Ureter (tissue), 1 donor: ENCODE results near the gene MSLN. TPM values are rescaled to one million over a fixed set of nuclear protein-coding genes. Genes with fewer than 3 reads are reported as not detected.

Experiments used
- DNase-seq: peaks from one replicate; pipeline ENCODE4 v3.0.0-alpha.2; 2020; ENCODE audit warnings: low spot score
- total RNA-seq: library from RNA; stranded (reverse); gene quantifications from one replicate; pipeline ENCODE4 v1.2.4, GENCODE V29; 2023
- donor health status: DM: yes; HTN: yes; CAD: no.

MSLN gene
- total RNA-seq, 1 donor from 2014 or later: 1.4 TPM

DNA sequence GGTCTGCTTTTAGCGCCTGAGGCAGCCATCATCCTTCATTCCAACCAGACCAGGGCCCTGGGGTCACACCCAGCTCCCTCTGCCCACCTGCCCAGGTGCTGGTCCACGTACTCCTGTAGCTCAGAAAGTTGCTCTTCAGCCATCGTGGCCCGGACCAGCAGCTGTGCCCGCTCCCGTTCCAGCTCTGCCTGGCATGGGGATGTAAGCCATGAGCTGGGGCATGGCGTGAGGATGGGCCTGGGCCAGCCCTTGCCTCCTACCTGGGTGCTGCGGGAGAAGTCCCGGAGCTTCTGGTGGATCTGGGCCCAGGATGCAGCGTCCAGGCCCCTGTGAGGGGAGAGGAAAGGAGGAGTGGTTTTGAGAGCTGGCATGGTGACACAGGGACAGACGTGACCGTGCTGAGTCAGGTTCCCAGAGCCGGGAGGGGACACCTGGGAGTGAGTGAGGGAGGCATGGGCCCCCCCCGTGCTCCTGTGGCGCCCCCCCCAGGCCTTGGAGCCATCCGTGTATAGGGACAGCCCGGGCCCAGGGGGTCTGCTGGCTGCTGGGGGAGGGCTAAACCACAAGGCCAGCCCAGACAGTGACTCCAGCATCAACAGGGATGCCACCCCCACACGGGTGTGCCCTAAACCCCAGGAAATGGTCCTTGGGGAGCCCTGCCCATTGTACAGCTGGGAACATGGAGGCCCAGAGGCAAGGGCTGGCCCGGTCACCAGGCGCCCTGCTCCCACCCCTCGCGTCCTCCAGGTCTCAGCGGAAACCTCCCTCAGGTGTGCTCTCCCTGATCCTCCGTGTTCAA lies 37.5 kb upstream of the MSLN start:
- no peak for DNase-seq

DNA sequence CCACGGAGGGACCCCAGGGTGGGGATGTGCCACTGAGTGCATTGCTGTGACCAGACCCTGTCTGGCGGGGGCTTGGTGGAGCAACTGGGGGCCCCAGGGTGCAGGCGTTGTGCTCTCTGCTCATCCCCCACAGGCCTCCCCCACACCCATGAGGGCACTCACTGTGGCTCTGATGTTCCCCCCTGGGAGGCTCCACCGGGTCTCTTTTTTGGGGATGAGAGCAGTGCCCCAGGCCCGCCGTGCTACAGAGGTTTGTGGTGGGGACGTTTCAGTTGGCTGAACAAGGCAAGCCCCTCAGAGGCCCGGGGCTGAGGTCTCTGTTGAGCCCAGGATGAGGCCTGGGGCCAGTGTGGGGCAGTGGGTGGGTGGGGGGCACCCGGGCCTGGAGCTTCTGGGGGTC lies 36.8 kb upstream of the MSLN start:
- no peak for DNase-seq

DNA sequence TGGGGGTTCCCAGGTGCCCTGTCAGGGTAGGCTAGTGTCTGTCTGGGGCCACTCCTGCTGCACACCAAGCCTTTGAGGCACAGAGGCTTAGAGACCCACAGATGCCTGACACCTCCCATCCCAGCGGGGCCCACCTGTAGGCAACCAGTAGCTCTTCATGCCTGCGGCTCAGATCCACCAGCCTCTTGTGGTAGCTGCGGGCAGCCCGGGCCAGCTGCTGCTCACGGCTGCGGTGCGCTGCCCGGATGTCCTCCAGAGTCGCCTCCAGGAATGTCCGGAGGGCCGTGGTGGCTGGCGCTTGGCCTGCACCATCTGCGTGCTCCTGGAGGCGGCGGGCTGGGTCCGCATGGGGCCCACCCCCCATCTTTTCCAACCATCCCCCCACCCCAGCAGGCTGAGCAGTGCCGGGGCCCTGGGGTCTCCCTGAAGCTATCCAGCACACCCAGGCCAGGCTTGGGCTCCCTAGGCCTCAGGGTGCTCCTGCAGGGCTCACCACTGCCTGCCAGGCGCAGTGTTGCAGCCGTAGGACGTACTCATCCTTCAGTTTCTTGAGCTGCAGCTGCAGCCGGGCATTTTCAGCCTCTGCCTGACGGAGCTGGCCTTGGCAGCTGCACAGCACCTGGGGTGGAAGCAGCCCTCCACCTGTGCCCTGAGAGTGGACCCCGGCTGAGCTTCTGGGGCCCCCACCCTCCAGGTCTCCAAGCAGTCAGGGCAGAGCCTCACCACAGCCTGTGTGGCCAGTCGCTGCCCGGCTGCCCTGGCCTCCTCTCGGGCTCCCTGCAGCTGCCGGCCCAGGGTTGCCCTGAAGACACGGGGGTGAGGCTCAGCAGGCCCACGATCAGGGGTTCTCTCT lies 36.1 kb upstream of the MSLN start:
- no peak for DNase-seq

DNA sequence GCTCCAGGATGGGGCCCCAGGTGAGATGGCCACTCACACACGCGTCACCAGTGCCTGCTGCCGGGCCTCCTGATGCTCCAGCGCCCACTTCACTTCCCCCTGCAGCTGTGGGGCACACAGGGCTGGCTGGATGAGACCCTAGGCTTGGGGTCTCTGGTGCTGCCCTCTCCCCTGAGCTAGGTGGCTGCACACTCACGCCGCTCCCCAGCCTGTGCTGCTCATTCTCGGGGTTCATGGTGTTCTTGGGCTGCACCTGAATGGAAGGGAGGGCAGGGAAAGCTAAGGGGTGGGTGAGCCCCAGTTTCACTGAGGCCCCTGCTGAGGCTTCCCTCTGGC lies 35.5 kb upstream of the MSLN start:
- DNase-seq: no peak

DNA sequence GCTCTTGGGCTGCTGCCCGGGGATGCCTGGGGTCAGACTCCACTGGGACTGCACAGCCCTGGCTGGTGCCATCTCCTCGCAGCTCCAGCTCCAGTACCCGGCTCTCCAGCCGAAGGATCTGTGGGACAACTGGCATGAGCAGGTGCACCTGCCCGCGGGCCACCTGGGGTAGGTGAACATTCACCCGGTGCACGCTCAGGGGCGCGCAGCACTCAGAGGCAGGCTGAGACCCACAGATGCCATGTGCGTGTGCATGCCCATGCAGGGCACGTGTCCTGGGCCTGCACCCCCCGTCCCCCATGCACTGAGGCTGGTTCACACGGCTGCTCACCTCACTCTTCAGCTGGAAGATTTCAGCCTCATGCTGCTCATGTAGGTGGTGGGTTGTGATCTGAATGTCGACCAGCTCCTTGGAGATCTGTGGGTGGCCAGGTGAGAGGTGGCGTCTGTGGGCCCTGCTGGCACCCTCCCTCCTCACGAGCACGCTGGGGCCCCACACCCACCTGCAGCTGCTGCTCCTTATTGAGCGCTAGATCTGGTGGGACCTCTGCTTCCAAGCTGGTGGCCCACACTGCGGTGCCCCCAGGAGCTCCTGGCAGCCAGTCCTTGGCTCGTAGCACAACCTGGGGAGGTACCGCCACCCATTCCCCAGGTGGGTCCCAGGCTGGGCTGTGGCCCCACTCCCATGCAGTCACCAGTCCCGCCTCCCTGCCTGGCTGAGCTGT lies 34.9 kb upstream of the MSLN start:
- DNase-seq: no peak

DNA sequence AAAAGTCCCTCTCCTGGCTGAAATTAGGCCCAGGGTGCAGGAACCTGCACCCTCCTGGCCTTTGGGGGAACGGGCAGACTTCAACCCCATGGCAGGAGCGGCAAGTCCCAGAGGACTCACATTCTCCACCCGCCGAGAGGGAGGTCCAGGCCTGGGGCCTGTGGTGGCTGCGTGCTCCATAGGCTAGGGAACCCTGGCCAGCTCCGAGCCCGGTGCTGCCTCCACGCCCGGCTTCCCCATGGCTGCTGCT lies 34.4 kb upstream of the MSLN start:
- DNase-seq: no peak

DNA sequence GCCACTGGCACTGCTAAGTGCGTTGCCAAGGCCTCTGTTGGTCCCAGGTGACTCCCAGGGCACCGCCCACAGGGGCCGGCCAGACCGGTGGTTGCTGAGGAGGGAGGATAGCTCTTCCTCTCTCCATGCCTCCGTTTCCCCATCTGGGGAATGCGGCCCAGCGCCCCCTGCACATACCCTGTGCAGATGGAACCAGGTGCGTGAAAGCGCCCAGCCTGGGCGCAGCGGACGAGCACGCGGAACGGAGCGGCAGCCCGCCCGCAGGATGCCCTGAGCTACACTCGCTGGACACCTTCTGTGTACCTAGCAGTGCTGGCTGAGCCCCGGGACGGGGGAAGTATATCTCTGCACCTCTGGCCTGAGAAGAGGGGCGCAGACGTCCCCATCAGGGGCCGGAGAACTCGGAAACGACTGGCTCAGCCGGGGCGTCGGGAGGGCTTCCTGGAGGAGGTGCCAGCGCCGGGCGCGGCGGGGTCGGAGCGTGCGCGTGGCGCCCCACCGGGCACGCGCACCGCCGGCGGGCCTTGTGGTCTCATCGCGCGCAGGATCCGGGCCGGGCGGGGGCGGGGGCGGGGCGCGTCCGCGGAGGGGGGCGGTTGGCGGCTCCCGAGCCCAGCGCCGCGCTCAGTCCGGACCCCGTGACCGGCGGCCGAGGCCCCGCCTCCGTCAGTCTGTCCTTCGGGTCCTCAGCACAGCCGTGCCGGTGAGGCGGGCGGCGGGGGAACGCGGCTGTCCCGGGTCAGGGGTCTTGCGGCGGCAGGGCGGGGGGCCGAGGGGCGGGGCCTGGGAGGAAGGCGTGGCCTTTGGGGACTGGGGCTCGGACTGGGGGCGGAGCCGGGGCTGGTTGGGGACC lies 33.9 kb upstream of the MSLN start, which contains the start of the genes CCDC78 and HAGHL:
Gene CCDC78 (minus strand): TSS at position 6 of the 853 bp plus-strand sequence. CDS start 76 bp downstream, outside the sequence.
Gene HAGHL (plus strand): TSS at position 669 of the 853 bp plus-strand sequence. CDS start 404 bp downstream, outside the sequence.
- DNase-seq: peak; percentile 67

DNA sequence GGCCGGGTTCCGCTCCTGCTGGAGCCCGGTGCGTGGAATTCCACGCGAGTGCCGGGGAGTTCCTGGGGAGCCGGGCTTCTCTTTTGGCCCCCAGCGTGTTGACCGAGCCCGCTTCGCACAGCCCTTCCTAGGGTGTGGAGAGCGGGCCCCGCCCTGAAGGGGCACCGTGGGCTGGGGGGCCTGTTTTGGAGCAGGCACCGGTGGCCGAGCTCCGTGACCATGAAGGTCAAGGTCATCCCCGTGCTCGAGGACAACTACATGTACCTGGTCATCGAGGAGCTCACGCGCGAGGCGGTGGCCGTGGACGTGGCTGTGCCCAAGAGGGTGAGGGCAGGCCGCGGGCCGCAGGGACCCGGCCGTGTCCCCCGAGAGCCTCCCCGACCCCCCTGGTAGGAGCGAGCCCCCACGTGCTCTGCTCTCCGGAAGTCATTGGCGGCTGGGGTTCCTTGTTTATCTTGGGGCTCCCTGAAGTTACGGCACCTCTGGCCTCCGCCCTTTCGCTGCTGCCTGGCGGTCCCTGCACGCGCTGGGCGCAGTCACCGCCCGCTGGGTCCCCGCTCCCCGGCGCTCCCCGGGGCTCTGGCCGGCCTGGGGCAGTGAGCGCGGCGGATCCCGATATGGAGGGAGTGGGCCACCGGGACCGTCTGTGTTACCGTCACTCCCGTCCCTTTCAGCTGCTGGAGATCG lies 33.1 kb upstream of the MSLN start:
- DNase-seq: no peak

DNA sequence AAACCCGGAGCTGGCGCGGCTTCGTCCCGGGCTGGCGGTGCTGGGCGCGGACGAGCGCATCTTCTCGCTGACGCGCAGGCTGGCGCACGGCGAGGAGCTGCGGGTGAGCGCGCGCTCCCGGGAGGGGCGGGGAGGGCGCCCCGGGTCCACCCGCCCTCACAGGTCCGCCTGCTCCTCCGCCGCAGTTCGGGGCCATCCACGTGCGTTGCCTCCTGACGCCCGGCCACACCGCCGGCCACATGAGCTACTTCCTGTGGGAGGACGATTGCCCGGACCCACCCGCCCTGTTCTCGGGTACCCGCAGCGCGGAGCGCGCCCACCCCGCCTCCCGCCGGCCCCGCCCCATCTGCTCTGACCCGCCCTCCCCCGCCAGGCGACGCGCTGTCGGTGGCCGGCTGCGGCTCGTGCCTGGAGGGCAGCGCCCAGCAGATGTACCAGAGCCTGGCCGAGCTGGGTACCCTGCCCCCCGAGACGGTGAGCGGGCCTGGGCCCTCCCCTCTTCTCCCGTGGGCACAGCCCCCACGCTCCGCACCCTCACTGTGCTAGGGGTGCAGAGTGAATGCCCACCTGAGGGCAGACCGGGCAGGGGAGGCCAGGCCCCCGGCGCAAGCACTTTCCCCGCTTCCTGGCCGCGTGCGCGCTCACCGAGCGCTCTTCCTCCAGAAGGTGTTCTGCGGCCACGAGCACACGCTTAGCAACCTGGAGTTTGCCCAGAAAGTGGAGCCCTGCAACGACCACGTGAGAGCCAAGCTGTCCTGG lies 32.2 kb upstream of the MSLN start:
- DNase-seq: peak; percentile 74

DNA sequence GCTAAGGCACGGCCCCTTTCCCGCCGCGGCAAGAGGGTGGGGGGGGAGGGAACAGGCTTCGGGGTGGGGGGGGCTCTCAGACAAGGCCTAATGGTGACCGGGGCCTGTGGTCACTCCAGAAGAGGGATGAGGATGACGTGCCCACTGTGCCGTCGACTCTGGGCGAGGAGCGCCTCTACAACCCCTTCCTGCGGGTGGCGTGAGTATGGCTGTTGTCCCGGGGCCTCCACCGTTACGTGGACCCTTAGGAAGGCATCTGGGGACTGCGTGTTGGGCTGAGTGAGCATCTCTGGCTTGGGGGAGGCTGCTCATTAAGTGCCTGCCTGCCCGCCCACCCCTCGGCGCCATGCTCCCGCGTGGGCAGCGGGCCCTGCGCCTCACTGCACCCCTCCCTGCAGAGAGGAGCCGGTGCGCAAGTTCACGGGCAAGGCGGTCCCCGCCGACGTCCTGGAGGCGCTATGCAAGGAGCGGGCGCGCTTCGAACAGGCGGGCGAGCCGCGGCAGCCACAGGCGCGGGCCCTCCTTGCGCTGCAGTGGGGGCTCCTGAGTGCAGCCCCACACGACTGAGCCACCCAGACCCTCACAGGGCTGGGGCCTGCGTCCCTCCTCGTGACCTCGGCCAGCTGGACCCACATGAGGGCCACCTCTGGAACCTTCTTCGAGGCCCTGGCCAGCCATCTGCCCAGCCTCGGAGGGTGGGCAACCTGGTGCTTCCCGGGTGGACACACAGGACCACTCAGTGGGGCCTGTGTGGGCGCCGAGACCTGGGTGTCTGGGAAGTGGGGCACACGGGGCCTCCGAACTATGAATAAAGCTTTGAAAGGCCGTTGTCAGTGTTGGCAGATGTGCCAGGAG lies 31.4 kb upstream of the MSLN start:
- no peak for DNase-seq

DNA sequence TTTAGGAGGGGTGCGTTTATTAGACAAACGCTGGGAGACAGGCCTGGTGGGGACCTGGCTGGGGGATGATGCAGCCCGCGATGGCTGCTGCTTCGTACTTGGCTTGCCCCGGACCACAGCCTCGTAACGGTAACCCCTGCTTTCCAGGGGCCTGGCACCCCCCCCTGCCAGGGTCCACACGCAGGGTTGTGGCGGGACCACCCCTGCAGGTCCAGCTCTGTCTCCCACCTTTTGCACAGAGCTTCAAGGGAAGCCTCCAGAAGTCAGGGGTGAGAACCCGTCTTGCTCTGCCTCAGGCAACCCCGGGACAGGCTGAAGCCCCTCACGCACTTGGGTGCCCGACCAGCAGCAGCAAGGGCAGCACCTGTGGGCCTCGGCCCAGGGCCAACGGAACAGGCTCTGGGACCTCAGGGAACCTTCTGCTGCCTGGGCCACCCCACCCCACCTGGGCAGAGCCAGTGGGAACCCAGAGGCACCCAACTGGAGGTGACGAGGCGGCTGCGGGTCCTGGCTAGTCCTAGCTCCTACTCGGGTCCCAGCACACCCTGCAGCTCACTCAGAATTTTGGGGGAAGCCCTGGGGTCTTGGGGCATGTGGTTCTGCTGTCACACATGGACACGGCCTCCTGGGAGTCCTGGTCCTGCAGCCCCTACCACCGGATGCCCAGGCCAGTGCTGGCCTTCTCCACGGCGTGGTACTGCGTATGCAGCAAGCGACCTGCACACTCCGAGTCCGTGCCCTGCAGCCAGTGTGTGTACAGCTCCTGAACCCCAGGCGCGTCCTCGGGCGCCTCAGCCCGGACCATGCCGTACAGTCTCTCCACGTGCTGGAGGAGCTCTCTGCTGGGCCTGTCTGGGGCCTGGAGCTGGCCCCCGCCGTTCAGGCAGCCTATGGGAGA lies 30.5 kb upstream of the MSLN start:
- no peak for DNase-seq

DNA sequence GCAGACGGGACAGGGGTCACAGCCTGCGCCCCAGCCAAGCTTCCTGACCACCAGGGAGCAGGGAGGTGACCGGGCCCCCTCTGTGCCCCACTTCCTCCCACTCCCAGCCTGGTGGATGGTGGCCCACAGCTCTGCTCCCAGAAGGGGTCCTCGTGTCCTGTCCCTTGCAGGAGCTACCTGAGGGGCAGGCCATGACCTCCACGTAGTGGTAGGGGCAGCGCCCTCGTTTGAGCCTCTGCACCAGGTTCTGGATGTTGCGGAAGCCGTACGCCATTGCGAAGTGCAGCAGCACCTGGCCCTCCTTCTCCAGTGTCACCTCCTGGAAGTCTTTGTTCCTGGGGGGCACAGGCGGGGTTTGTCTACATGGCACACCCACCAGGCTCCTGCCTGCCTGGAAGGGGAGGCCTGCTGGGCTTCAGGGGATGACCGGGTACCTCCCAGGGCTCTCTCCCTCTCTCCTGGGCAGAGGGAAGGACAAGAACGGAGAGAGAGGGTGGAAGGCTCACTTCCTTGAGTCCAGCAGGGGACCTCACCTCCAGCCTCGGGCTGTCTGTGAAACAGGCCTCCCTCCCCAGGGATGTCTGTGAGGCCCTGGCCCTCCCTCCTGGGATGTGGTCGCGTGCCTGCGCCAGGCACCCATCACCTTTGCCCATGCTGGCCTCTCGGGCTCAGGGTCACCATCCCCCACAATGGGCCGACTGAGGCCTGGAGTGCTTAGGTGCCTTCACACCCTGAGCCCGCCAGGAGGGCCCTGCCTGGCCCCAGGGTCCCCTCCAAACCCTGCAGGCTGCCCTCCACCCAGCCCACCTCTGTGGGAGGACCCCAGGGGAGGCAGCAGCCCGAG lies 29.6 kb upstream of the MSLN start:
- DNase-seq: no peak

DNA sequence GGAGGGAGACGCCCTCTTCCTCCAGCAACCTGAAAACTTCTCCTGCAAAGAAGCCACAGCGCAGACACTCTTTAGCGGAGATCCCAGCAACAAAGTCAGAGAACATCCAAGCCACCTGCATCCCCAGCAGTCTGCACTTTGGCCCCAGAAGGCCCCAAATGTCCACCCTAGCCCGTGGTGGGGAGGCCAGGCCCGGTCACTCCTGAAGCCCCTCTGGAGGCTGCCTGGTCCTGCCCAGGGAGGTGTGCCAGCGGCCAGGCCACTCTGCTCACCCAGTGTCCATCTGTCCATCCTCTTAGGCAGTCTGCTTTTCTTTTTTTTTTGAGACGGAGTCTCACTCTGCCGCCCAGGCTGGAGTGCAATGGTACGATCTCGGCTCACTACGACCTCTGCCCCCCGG lies 28.2 kb upstream of the MSLN start:
- no peak for DNase-seq

DNA sequence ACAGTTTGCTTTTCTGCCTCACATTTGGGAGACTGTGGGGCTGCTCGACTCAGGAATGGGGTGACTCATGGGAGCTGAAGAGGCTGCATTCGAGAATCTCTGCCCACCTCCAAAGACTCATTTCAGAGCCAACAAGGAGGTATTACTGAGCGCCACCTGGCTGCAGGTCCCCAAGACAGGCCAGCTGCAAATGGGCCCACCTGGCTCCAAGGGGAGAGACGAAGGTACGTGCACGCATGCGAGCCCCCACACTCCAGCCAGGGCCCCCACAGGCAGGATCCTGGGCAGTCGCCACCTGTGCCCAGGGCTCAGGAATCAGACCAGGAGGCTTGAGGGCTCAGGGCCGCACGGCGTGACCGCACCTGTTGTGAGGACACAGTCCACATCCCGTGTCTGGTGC lies 27.6 kb upstream of the MSLN start:
- no peak for DNase-seq

DNA sequence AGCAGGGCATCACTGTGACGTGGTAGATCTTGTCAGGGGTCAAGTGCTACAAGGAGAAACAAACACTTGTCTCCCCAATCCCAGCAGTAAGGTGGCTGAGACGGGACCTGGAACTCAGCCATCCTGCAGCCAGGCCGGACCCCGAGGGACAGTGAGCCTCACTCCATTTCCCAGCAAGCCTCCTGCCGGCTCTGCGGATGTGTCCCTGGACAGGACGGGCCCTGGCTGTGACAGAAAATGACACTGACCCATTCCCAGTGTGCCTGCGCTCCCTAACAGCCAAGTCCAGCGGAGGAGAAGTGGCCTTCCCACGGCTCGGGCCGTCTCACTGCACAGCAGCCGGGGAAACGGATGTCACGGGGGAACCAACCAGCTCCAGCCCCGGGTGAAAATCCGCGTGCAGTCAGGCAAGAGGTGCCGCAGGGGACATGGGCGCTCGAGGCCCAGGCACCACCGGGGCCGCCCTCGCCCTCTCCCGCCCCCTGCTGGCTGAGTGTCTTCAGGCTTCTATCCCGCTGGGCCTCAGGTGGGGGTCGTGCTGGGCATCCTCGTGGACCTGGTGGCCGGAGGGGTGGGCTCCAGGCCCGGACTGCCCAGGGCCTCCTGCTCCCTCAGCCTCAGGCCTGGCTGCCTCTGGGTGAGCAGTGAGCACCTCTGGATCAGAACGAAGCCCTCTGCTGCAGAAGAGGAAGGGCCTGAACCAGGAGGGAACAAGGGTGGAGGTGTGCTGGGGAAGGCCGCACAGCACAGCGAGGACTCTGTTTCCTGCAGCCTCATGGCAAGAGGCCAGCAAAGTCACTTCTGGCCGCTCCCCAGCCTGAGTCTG lies 26.9 kb upstream of the MSLN start:
- DNase-seq: no peak

DNA sequence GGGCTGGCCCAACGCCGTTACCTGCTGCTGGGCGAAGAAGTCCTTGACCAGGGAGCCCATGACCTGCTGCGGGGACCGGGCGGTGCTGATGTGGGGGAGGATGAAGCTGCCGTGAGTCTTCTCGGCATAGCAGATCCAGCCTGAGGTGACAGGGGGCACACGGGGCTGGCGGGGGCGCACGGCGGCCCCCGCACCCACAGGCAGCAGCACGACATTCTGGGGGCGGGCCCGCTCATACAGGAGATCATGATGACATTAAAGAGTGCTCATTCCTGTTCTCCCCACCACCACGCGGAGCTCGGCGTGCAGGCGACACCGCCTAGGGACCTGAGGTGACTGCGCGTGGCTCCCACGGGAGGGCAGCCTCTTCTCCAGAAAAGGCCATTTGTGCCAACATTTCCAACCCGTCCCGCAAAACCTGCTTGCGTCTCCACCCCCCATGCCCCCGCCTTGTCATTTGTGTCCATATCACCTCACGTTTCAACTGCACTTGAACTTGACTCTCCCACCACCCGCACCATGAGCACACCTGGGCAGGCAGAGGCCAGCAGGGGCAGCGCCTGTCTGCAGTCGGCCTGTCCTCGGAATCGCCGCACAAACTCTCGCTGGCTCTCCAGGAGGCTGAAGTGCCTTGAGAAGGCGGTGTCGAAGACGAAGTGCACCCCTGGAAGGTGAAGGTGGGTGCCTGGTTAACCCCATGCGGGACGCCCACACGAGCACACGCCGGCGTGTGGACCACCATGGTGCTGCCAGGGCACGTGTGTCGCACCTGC lies 26.1 kb upstream of the MSLN start:
- DNase-seq: no peak
